HepG2 (cell line): ENCODE measurements around the gene TGM1. TPM values are rescaled to one million over a fixed set of nuclear protein-coding genes. Genes with fewer than 3 reads are reported as not detected.

Experiments used
- AGO2 ChIP-seq: fragments of 200-400 bp; formaldehyde crosslinking; optimal IDR thresholded peaks from 2 replicates; pipeline ENCODE3; 2017; ENCODE audit warnings: mild to moderate bottlenecking, low read depth, low read length, moderate library complexity
- ATM ChIP-seq: fragments of 450-650 bp; IDR thresholded peaks from 2 replicates; pipeline ENCODE4 v1.7.1; 2017; ENCODE audit warnings: mild to moderate bottlenecking, borderline replicate concordance
- CAMTA2 ChIP-seq: sonication (generic); formaldehyde crosslinking; IDR thresholded peaks from 2 replicates; pipeline ENCODE4 v1.4.0; 2020; ENCODE audit warnings: mild to moderate bottlenecking, missing genetic modification reagents, borderline replicate concordance
- GATAD1 ChIP-seq: IDR thresholded peaks from 2 replicates; pipeline ENCODE4 v1.6.1; 2016; ENCODE audit warnings: missing genetic modification reagents, missing compliant biosample characterization
- GTF3A ChIP-seq: sonication (generic); formaldehyde crosslinking; conservative IDR thresholded peaks from 2 replicates; pipeline ENCODE4 v1.4.0; 2020; ENCODE audit warnings: mild to moderate bottlenecking, missing genetic modification reagents
- HIVEP1 ChIP-seq: sonication (generic); formaldehyde crosslinking; IDR thresholded peaks from 2 replicates; pipeline ENCODE4 v1.4.0; 2020; ENCODE audit warnings: mild to moderate bottlenecking, missing genetic modification reagents
- KDM1A ChIP-seq: IDR thresholded peaks from 2 replicates; pipeline ENCODE4 v1.6.1; 2016; ENCODE audit warnings: missing compliant biosample characterization
- KLF16 ChIP-seq, 2 experiments: sonication (generic) in 1 of 2; formaldehyde crosslinking in 1 of 2; IDR thresholded peaks; 2 replicates each; pipeline versions ENCODE4 v1.6.1 to v1.8.0; 2016 to 2023; ENCODE audit warnings: missing genetic modification reagents in 2 of 2, missing compliant biosample characterization in 1 of 2
- MIXL1 ChIP-seq: IDR thresholded peaks from 2 replicates; pipeline ENCODE4 v1.6.1; 2016
- PAWR ChIP-seq: sonication (generic); formaldehyde crosslinking; IDR thresholded peaks from 2 replicates; pipeline ENCODE4 v1.4.0; 2020; ENCODE audit warnings: missing genetic modification reagents, mild to moderate bottlenecking, borderline replicate concordance
- RBFOX2 ChIP-seq: fragments of 200-400 bp; formaldehyde crosslinking; IDR thresholded peaks from 2 replicates; pipeline ENCODE4 v1.6.1; 2017; ENCODE audit warnings: low read depth, mild to moderate bottlenecking, low read length
- SRSF9 ChIP-seq: fragments of 200-400 bp; formaldehyde crosslinking; IDR thresholded peaks from 2 replicates; pipeline ENCODE4 v1.6.1; 2018; ENCODE audit warnings: borderline replicate concordance, mild to moderate bottlenecking, low read depth, low read length; ENCODE audit not compliant: insufficient read depth, poor library complexity, severe bottlenecking
- TRIM24 ChIP-seq: sonication (generic); formaldehyde crosslinking; IDR thresholded peaks from 2 replicates; pipeline ENCODE4 v1.8.0; 2022; ENCODE audit warnings: mild to moderate bottlenecking, missing genetic modification reagents
- U2AF2 ChIP-seq: fragments of 200-400 bp; formaldehyde crosslinking; IDR thresholded peaks from 2 replicates; pipeline ENCODE4 v1.6.1; 2017; ENCODE audit warnings: low read depth, mild to moderate bottlenecking, low read length
- ZBTB43 ChIP-seq: sonication (generic); formaldehyde crosslinking; conservative IDR thresholded peaks from 2 replicates; pipeline ENCODE4 v1.4.0; 2020; ENCODE audit warnings: missing genetic modification reagents
- ZFP41 ChIP-seq: sonication (generic); formaldehyde crosslinking; IDR thresholded peaks from 2 replicates; pipeline ENCODE4 v1.4.0; 2020; ENCODE audit warnings: mild to moderate bottlenecking, missing genetic modification reagents, borderline replicate concordance
- ZFYVE20 ChIP-seq: sonication (generic); formaldehyde crosslinking; IDR thresholded peaks from 2 replicates; pipeline ENCODE4 v1.8.0; 2023; ENCODE audit warnings: low read depth, mild to moderate bottlenecking, moderate library complexity, missing genetic modification reagents, borderline replicate concordance
- ZKSCAN1 ChIP-seq: fragments of 150-350 bp; IDR thresholded peaks from 2 replicates; pipeline ENCODE4 v1.6.1; 2014; ENCODE audit warnings: low read length
- ZNF232 ChIP-seq: sonication (generic); formaldehyde crosslinking; IDR thresholded peaks from 2 replicates; pipeline ENCODE4 v1.4.0; 2020; ENCODE audit warnings: missing genetic modification reagents, borderline replicate concordance
- ZNF263 ChIP-seq: sonication (generic); formaldehyde crosslinking; IDR thresholded peaks from 2 replicates; pipeline ENCODE4 v1.4.0; 2020; ENCODE audit warnings: missing genetic modification reagents
- ZNF34 ChIP-seq: sonication (generic); formaldehyde crosslinking; IDR thresholded peaks from 2 replicates; pipeline ENCODE4 v1.4.0; 2020; ENCODE audit warnings: mild to moderate bottlenecking, missing genetic modification reagents, borderline replicate concordance
- ZNF614 ChIP-seq: IDR thresholded peaks from 2 replicates; pipeline ENCODE4 v1.6.1; 2018; ENCODE audit warnings: missing biosample characterization, missing genetic modification reagents, inconsistent platforms, borderline replicate concordance
- ZNF891 ChIP-seq: sonication (generic); formaldehyde crosslinking; IDR thresholded peaks from 2 replicates; pipeline ENCODE4 v1.5.0; 2020; ENCODE audit warnings: mild to moderate bottlenecking, missing genetic modification reagents
- polyA plus RNA-seq, 8 experiments: library from polyadenylated mRNA; depleted of rRNA in 3 of 8; stranded (reverse) in 7 of 8; unstranded in 1 of 8; fragments of >200 nt; fragmentation: Illumina TruSeq in 4 of 8; extraction: Trizol in 4 of 8; gene quantifications; 2 replicates each; pipeline versions ENCODE4 v1.2.1 to v1.2.3, GENCODE V29; 2011 to 2016; ENCODE audit warnings: low read depth in 4 of 8, missing spikeins in 1 of 8, mixed read lengths in 1 of 8; ENCODE audit not compliant: insufficient read depth in 1 of 8
- total RNA-seq, 5 experiments: library from RNA; depleted of rRNA; stranded (reverse); fragments of >200 nt; fragmentation: Illumina TruSeq; extraction: Trizol; gene quantifications; 2 replicates each; pipeline ENCODE4 v1.2.3, GENCODE V29; 2016; ENCODE audit warnings: low read depth in 1 of 5
- TF ChIP-seq, protein P1 (sequence below): sonication (generic); formaldehyde crosslinking; IDR thresholded peaks from 2 replicates; pipeline ENCODE4 v1.4.0; 2020; ENCODE audit warnings: missing genetic modification reagents
- TF ChIP-seq, protein P2 (sequence below): sonication (generic); formaldehyde crosslinking; IDR thresholded peaks from 2 replicates; pipeline ENCODE4 v1.5.0; 2020; ENCODE audit warnings: missing genetic modification reagents, mild to moderate bottlenecking, borderline replicate concordance
- TF ChIP-seq, protein P3 (sequence below): sonication (generic); formaldehyde crosslinking; IDR thresholded peaks from 2 replicates; pipeline ENCODE4 v1.8.1; 2023; ENCODE audit warnings: mild to moderate bottlenecking, inconsistent platforms, moderate library complexity, missing genetic modification reagents, borderline replicate concordance
- TF ChIP-seq, protein P4 (sequence below): IDR thresholded peaks from 2 replicates; pipeline ENCODE4 v1.6.1; 2016; ENCODE audit warnings: mild to moderate bottlenecking

Gene TGM1
- total and polyA plus RNA-seq, 2 of the 13 experiments (the other 11 are each of a cell fraction or from before 2014, with no cell fraction given): 3.2 to 10.6 TPM

DNA sequence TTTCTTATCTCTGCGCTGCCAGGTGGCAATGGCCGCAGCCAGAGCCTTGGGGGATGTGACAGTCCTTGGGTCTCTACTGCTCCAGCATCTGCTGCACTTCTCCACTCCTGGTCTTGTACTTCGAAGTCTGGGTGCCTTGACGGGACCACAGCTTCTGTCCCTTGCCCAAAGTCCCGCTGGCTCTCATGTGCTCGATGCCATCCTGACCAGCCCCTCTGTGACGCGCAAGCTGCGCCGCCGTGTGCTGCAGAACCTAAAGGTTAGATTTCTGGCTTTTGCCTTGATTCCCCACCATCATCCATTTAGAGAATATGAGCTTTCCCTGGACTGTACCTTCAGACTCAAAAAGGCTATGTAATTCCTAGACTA is 41.0 kb upstream of the TGM1 start (continued):
- TF ChIP-seq SRSF9: no peak
- TF ChIP-seq, protein P1, sequence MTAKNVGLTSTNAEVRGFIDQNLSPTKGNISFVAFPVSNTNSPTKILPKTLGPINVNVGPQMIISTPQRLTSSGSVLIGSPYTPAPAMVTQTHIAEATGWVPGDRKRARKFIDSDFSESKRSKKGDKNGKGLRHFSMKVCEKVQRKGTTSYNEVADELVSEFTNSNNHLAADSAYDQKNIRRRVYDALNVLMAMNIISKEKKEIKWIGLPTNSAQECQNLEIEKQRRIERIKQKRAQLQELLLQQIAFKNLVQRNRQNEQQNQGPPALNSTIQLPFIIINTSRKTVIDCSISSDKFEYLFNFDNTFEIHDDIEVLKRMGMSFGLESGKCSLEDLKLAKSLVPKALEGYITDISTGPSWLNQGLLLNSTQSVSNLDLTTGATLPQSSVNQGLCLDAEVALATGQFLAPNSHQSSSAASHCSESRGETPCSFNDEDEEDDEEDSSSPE (CRISPR knock-in tag): no peak
- no peak for TF ChIP-seq TRIM24 (CRISPR knock-in tag)
- peak; percentile 16; the same call in 1 of the 2 replicates for TF ChIP-seq ZNF232 (CRISPR knock-in tag)
- TF ChIP-seq, protein P2, sequence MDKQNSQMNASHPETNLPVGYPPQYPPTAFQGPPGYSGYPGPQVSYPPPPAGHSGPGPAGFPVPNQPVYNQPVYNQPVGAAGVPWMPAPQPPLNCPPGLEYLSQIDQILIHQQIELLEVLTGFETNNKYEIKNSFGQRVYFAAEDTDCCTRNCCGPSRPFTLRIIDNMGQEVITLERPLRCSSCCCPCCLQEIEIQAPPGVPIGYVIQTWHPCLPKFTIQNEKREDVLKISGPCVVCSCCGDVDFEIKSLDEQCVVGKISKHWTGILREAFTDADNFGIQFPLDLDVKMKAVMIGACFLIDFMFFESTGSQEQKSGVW (CRISPR knock-in tag): no peak
- peak; percentile 79 for TF ChIP-seq AGO2
- no peak for TF ChIP-seq ZKSCAN1
- TF ChIP-seq ATM: no peak
- 0 out of 4 replicates have a peak, but pooled peaks of 1 of the 2 experiments have one; percentile 63 for TF ChIP-seq KLF16 (CRISPR knock-in tag; IDR thresholded peaks at IDR 0.05)
- TF ChIP-seq ZBTB43 (CRISPR knock-in tag): no peak
- no peak for TF ChIP-seq ZNF614 (CRISPR knock-in tag)
- no peak for TF ChIP-seq ZFYVE20
- no peak for TF ChIP-seq MIXL1 (CRISPR knock-in tag)
- TF ChIP-seq ZFP41 (CRISPR knock-in tag): no peak
- no peak for TF ChIP-seq GATAD1 (CRISPR knock-in tag)
- no peak for TF ChIP-seq U2AF2
- no peak for TF ChIP-seq ZNF891 (CRISPR knock-in tag)
- no peak for TF ChIP-seq CAMTA2 (CRISPR knock-in tag)
- peak; percentile 55; the same call in 1 of the 2 replicates for TF ChIP-seq HIVEP1 (CRISPR knock-in tag)
- TF ChIP-seq, protein P3, sequence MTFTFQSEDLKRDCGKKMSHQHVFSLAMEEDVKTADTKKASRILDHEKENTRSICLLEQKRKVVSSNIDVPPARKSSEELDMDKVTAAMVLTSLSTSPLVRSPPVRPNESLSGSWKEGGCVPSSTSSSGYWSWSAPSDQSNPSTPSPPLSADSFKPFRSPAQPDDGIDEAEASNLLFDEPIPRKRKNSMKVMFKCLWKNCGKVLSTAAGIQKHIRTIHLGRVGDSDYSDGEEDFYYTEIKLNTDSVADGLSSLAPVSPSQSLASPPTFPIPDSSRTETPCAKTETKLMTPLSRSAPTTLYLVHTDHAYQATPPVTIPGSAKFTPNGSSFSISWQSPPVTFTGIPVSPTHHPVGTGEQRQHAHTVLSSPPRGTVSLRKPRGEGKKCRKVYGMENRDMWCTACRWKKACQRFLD (CRISPR knock-in tag): no peak
- TF ChIP-seq PAWR (CRISPR knock-in tag): no peak
- no peak for TF ChIP-seq ZNF263
- no peak for TF ChIP-seq KDM1A (CRISPR knock-in tag)
- no peak for TF ChIP-seq GTF3A
- peak; percentile 58; the same call in 1 of the 2 replicates for TF ChIP-seq RBFOX2
- no peak for TF ChIP-seq ZNF34 (CRISPR knock-in tag)
- TF ChIP-seq, protein P4, sequence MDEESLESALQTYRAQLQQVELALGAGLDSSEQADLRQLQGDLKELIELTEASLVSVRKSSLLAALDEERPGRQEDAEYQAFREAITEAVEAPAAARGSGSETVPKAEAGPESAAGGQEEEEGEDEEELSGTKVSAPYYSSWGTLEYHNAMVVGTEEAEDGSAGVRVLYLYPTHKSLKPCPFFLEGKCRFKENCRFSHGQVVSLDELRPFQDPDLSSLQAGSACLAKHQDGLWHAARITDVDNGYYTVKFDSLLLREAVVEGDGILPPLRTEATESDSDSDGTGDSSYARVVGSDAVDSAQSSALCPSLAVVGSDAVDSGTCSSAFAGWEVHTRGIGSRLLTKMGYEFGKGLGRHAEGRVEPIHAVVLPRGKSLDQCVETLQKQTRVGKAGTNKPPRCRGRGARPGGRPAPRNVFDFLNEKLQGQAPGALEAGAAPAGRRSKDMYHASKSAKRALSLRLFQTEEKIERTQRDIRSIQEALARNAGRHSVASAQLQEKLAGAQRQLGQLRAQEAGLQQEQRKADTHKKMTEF (CRISPR knock-in tag): no peak
